KMS-11 (cell line): ENCODE measurements around the gene STK32C.

Experiments
- H2AFZ ChIP-seq: fragments of 200-600 bp; sonication (generic); 2 replicates; pipeline ENCODE4 v1.6.1; 2016; ENCODE audit warnings: antibody characterized with exemption, mixed run types, low read depth
- H3K27ac ChIP-seq: fragments of 200-600 bp; sonication (generic); 2 replicates; pipeline ENCODE4 v1.6.1; 2016; ENCODE audit warnings: mild to moderate bottlenecking, mixed run types
- H3K27me3 ChIP-seq: fragments of 200-600 bp; sonication (generic); 2 replicates; pipeline ENCODE4 v1.6.1; 2017; ENCODE audit warnings: mild to moderate bottlenecking, low read depth, mixed run types, moderate library complexity; ENCODE audit not compliant: insufficient read depth
- H3K36me3 ChIP-seq: fragments of 200-600 bp; sonication (generic); 2 replicates; pipeline ENCODE4 v1.6.1; 2017; ENCODE audit warnings: mild to moderate bottlenecking, mixed run types; ENCODE audit not compliant: insufficient read depth
- H3K4me1 ChIP-seq: fragments of 200-600 bp; sonication (generic); 2 replicates; pipeline ENCODE4 v1.6.1; 2016; ENCODE audit warnings: mild to moderate bottlenecking, low read depth, mixed run types; ENCODE audit not compliant: poor library complexity, severe bottlenecking
- H3K4me2 ChIP-seq: fragments of 200-600 bp; sonication (generic); 2 replicates; pipeline ENCODE4 v1.7.0; 2016; ENCODE audit warnings: mild to moderate bottlenecking, mixed run types
- H3K4me3 ChIP-seq: fragments of 200-600 bp; sonication (generic); IDR thresholded peaks from 2 replicates; pipeline ENCODE4 v1.6.1; 2017; ENCODE audit warnings: low read depth, low read length, mixed read lengths; ENCODE audit not compliant: insufficient read depth
- H3K79me2 ChIP-seq: fragments of 200-600 bp; sonication (generic); 2 replicates; pipeline ENCODE4 v1.6.1; 2016; ENCODE audit warnings: low read depth, mixed run types; ENCODE audit not compliant: insufficient read depth
- H3K9ac ChIP-seq: fragments of 200-600 bp; sonication (generic); 2 replicates; pipeline ENCODE4 v1.6.1; 2016; ENCODE audit warnings: mild to moderate bottlenecking, mixed run types
- H4K20me1 ChIP-seq: fragments of 200-600 bp; sonication (generic); 2 replicates; pipeline ENCODE4 v1.6.1; 2016; ENCODE audit warnings: mild to moderate bottlenecking, mixed run types; ENCODE audit not compliant: insufficient read depth
- CTCF ChIP-seq: fragments of 200-600 bp; sonication (generic); conservative IDR thresholded peaks from 2 replicates; pipeline ENCODE4 v1.6.1; 2017; ENCODE audit warnings: low read depth, mild to moderate bottlenecking, antibody characterized with exemption, low read length, moderate library complexity, mixed read lengths

Gene STK32C

GRCh38 chr10:132166216-132166950, 141.4 kb downstream of the STK32C start:
- H3K27me3 ChIP-seq = peaks cover 17% of the 10 kb centered on the region; the same call in 1 of the 2 replicates
- H3K4me1 ChIP-seq = no peaks in the 10 kb centered on the region
- no peak overlapping the region for H2AFZ ChIP-seq
- no peaks in the 10 kb centered on the region for H3K79me2 ChIP-seq
- no peaks in the 10 kb centered on the region for H3K36me3 ChIP-seq
- H3K9ac ChIP-seq = no peak overlapping the region
- no peak overlapping the region for H3K4me2 ChIP-seq
- no peak overlapping the region for H3K27ac ChIP-seq
- no peak overlapping the region for H3K4me3 ChIP-seq
- H4K20me1 ChIP-seq = no peaks in the 10 kb centered on the region
- no peak for TF ChIP-seq CTCF

DNA sequence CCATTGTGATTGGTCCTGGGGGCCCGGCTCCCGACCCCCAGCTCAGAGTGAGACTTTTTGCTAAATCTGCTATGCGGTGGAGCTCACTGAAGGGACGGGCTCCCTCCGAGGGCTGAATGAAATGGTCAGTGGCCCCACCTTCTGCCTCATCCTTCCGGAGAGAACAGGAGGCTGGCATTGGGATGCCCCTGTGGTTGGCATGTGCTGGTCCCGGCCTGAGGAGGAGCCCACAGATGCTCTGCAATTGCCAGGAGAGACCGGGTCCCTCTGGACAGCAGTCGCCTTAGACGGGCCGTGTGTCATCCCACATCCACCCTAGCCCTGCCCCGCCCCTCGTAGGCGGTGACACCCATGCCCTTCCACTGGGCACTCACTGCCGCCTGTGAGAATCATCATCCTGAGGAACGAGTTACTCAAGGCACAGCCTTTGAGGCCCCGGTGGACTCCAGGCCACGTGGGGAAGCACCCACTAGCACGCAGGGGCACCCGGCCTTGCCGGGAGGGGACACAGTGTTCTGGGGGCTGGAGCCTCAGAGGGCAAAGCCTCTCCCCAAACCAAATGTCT, 142.3 kb downstream of the STK32C start:
- Histone ChIP-seq H3K36me3 (no peaks in the 10 kb centered on the region), H3K4me1 (no peaks in the 10 kb centered on the region), H3K27ac (no peak overlapping the region), H2AFZ (no peak overlapping the region), H3K9ac (no peak overlapping the region), H4K20me1 (no peaks in the 10 kb centered on the region), H3K27me3 (peaks cover 17% of the 10 kb centered on the region; the same call in 1 of the 2 replicates), H3K4me2 (no peak overlapping the region), H3K4me3 (no peak overlapping the region), H3K79me2 (no peaks in the 10 kb centered on the region)
- no peak for TF ChIP-seq CTCF

DNA sequence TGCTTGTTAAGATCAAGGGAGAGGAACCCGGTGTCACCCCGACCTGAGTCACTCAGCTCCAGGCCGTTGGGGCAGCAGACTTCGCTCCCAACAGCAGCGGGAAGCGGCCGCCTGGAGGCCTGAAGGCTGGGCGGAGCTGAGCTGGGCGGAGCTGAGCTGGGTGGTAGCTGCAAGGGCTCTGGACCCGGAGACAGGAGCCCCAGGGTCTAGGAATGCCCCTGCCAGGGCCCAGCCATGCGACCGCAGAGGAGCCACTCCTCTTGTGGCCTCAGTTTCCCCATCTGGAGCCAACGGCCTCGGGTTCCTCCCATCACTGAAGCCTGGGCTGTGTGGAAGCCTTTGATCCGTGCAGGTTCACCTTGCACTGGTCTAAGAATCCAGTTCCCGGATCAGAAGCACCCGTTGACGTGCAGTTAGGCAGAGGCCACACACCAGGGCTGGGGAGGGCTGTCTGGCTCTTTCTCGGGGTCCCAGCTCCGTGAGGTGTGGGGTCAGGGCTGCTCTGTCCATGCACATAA, 142.9 kb downstream of the STK32C start:
- H3K4me3 ChIP-seq = no peak overlapping the region
- no peak overlapping the region for H3K4me2 ChIP-seq
- no peaks in the 10 kb centered on the region for H3K36me3 ChIP-seq
- H3K27ac ChIP-seq = no peak overlapping the region
- no peak for TF ChIP-seq CTCF
- no peaks in the 10 kb centered on the region for H3K79me2 ChIP-seq
- H3K4me1 ChIP-seq = no peaks in the 10 kb centered on the region
- H2AFZ ChIP-seq = no peak overlapping the region
- no peak overlapping the region for H3K9ac ChIP-seq
- H3K27me3 ChIP-seq = peaks cover 17% of the 10 kb centered on the region; the same call in 1 of the 2 replicates
- no peaks in the 10 kb centered on the region for H4K20me1 ChIP-seq

- H3K4me1 ChIP-seq = no peaks in the 10 kb centered on the region
- H3K36me3 ChIP-seq = no peaks in the 10 kb centered on the region
- no peak for TF ChIP-seq CTCF
- no peak overlapping the region for H3K4me3 ChIP-seq
- H3K79me2 ChIP-seq = no peaks in the 10 kb centered on the region
- peaks cover 17% of the 10 kb centered on the region; the same call in 1 of the 2 replicates for H3K27me3 ChIP-seq
- H2AFZ ChIP-seq = no peak overlapping the region
- H3K9ac ChIP-seq = no peak overlapping the region
- H3K27ac ChIP-seq = no peak overlapping the region
- no peaks in the 10 kb centered on the region for H4K20me1 ChIP-seq
- H3K4me2 ChIP-seq = no peak overlapping the region
These were observed 143.8 kb downstream of the STK32C start for GRCh38 chr10:132163826-132164515.
